HEK293 (cell line): ENCODE results near the gene COPG2.

Experiments used
- GLI2 ChIP-seq: fragments of 450-650 bp; formaldehyde crosslinking; IDR thresholded peaks from 2 replicates; pipeline ENCODE4; 2017; ENCODE audit warnings: missing biosample characterization, missing genetic modification characterization, low read depth, borderline replicate concordance
- OSR2 ChIP-seq: fragments of 450-650 bp; formaldehyde crosslinking; IDR thresholded peaks from 2 replicates; pipeline ENCODE4 v1.5.1; 2016; ENCODE audit warnings: missing biosample characterization, missing genetic modification characterization
- TCF7L2 ChIP-seq: IDR thresholded peaks from 2 replicates; pipeline ENCODE4 v1.6.1; 2011; ENCODE audit warnings: low read depth, mild to moderate bottlenecking, inconsistent platforms, low read length, moderate library complexity, borderline replicate concordance
- ZFP41 ChIP-seq: fragments of 450-650 bp; formaldehyde crosslinking; IDR thresholded peaks from 2 replicates; pipeline ENCODE4 v1.5.1; 2016; ENCODE audit warnings: missing biosample characterization, missing genetic modification characterization, borderline replicate concordance
- ZNF24 ChIP-seq: fragments of 450-650 bp; formaldehyde crosslinking; IDR thresholded peaks from 2 replicates; pipeline ENCODE4 v1.5.1; 2016; ENCODE audit warnings: missing biosample characterization, missing genetic modification characterization
- ZSCAN16 ChIP-seq: fragments of 450-650 bp; formaldehyde crosslinking; IDR thresholded peaks from 2 replicates; pipeline ENCODE4 v1.5.1; 2016; ENCODE audit warnings: missing biosample characterization, missing genetic modification characterization
- TF ChIP-seq, protein P1 (sequence below): sonication (generic); formaldehyde crosslinking; IDR thresholded peaks from 2 replicates; pipeline ENCODE4 v1.8.1; 2022; ENCODE audit warnings: mild to moderate bottlenecking, moderate library complexity, missing genetic modification reagents
- TF ChIP-seq, protein P2 (sequence below): fragments of 450-650 bp; formaldehyde crosslinking; IDR thresholded peaks from 2 replicates; pipeline ENCODE4 v1.5.1; 2016; ENCODE audit warnings: missing biosample characterization, missing genetic modification characterization
- TF ChIP-seq, protein P3 (sequence below): fragments of 450-650 bp; formaldehyde crosslinking; IDR thresholded peaks from 2 replicates; pipeline ENCODE4; 2016; ENCODE audit warnings: missing biosample characterization, missing genetic modification characterization
- TF ChIP-seq, protein P4 (sequence below): fragments of 450-650 bp; formaldehyde crosslinking; IDR thresholded peaks from 2 replicates; pipeline ENCODE4 v1.5.1; 2016; ENCODE audit warnings: missing biosample characterization, missing genetic modification characterization
- TF ChIP-seq, protein P5 (sequence below): fragments of 450-650 bp; formaldehyde crosslinking; IDR thresholded peaks from 2 replicates; pipeline ENCODE4 v1.5.1; 2016; ENCODE audit warnings: missing biosample characterization, missing genetic modification characterization, low read depth
- TF ChIP-seq, protein P6 (sequence below): fragments of 450-650 bp; formaldehyde crosslinking; IDR thresholded peaks from 2 replicates; pipeline ENCODE4 v1.5.1; 2016; ENCODE audit warnings: missing biosample characterization, missing genetic modification characterization
- TF ChIP-seq, protein P7 (sequence below): fragments of 450-650 bp; formaldehyde crosslinking; IDR thresholded peaks from 2 replicates; pipeline ENCODE4 v1.5.0; 2017; ENCODE audit warnings: missing biosample characterization, missing genetic modification characterization, borderline replicate concordance
- TF ChIP-seq, protein P8 (sequence below): fragments of 450-650 bp; formaldehyde crosslinking; IDR thresholded peaks from 2 replicates; pipeline ENCODE4 v1.5.1; 2016; ENCODE audit warnings: missing biosample characterization, missing genetic modification characterization

DNA sequence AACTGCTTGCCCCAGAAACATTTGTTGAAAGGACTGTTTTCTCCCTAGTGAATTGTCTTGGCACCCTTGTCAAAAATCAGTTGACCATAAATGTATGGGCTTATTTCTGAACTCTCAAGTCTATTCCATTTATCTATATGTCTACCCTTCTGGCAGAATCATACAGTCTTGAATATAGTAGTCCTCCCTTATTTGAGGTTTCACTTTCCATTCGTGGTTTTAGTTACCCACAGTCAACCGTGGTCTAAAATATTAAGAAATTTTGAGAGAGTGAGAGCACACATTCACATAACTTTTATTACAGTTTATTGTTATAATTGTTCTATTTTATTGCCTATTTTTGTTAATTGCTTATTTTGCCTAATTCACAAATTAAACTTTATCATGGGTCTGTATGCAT is 210.3 kb downstream of the COPG2 start:
- TF ChIP-seq, protein P1, sequence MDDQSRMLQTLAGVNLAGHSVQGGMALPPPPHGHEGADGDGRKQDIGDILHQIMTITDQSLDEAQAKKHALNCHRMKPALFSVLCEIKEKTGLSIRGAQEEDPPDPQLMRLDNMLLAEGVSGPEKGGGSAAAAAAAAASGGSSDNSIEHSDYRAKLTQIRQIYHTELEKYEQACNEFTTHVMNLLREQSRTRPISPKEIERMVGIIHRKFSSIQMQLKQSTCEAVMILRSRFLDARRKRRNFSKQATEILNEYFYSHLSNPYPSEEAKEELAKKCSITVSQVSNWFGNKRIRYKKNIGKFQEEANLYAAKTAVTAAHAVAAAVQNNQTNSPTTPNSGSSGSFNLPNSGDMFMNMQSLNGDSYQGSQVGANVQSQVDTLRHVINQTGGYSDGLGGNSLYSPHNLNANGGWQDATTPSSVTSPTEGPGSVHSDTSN, result no peak
- TF ChIP-seq ZSCAN16, result no peak
- TF ChIP-seq, protein P2, sequence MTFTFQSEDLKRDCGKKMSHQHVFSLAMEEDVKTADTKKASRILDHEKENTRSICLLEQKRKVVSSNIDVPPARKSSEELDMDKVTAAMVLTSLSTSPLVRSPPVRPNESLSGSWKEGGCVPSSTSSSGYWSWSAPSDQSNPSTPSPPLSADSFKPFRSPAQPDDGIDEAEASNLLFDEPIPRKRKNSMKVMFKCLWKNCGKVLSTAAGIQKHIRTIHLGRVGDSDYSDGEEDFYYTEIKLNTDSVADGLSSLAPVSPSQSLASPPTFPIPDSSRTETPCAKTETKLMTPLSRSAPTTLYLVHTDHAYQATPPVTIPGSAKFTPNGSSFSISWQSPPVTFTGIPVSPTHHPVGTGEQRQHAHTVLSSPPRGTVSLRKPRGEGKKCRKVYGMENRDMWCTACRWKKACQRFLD (tag by site-specific recombination), result no peak
- no peak for TF ChIP-seq GLI2 (tag by site-specific recombination)
- TF ChIP-seq, protein P3, sequence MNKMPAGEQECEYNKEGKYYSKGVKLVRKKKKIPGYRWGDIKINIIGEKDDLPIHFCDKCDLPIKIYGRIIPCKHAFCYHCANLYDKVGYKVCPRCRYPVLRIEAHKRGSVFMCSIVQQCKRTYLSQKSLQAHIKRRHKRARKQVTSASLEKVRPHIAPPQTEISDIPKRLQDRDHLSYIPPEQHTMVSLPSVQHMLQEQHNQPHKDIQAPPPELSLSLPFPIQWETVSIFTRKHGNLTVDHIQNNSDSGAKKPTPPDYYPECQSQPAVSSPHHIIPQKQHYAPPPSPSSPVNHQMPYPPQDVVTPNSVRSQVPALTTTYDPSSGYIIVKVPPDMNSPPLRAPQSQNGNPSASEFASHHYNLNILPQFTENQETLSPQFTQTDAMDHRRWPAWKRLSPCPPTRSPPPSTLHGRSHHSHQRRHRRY (tag by site-specific recombination), result no peak
- TF ChIP-seq, protein P4, sequence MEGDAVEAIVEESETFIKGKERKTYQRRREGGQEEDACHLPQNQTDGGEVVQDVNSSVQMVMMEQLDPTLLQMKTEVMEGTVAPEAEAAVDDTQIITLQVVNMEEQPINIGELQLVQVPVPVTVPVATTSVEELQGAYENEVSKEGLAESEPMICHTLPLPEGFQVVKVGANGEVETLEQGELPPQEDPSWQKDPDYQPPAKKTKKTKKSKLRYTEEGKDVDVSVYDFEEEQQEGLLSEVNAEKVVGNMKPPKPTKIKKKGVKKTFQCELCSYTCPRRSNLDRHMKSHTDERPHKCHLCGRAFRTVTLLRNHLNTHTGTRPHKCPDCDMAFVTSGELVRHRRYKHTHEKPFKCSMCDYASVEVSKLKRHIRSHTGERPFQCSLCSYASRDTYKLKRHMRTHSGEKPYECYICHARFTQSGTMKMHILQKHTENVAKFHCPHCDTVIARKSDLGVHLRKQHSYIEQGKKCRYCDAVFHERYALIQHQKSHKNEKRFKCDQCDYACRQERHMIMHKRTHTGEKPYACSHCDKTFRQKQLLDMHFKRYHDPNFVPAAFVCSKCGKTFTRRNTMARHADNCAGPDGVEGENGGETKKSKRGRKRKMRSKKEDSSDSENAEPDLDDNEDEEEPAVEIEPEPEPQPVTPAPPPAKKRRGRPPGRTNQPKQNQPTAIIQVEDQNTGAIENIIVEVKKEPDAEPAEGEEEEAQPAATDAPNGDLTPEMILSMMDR, result no peak
- no peak for TF ChIP-seq ZNF24 (tag by site-specific recombination)
- TF ChIP-seq, protein P5, sequence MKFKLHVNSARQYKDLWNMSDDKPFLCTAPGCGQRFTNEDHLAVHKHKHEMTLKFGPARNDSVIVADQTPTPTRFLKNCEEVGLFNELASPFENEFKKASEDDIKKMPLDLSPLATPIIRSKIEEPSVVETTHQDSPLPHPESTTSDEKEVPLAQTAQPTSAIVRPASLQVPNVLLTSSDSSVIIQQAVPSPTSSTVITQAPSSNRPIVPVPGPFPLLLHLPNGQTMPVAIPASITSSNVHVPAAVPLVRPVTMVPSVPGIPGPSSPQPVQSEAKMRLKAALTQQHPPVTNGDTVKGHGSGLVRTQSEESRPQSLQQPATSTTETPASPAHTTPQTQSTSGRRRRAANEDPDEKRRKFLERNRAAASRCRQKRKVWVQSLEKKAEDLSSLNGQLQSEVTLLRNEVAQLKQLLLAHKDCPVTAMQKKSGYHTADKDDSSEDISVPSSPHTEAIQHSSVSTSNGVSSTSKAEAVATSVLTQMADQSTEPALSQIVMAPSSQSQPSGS (tag by site-specific recombination), result no peak
- no peak for TF ChIP-seq ZFP41 (tag by site-specific recombination)
- TF ChIP-seq, protein P6, sequence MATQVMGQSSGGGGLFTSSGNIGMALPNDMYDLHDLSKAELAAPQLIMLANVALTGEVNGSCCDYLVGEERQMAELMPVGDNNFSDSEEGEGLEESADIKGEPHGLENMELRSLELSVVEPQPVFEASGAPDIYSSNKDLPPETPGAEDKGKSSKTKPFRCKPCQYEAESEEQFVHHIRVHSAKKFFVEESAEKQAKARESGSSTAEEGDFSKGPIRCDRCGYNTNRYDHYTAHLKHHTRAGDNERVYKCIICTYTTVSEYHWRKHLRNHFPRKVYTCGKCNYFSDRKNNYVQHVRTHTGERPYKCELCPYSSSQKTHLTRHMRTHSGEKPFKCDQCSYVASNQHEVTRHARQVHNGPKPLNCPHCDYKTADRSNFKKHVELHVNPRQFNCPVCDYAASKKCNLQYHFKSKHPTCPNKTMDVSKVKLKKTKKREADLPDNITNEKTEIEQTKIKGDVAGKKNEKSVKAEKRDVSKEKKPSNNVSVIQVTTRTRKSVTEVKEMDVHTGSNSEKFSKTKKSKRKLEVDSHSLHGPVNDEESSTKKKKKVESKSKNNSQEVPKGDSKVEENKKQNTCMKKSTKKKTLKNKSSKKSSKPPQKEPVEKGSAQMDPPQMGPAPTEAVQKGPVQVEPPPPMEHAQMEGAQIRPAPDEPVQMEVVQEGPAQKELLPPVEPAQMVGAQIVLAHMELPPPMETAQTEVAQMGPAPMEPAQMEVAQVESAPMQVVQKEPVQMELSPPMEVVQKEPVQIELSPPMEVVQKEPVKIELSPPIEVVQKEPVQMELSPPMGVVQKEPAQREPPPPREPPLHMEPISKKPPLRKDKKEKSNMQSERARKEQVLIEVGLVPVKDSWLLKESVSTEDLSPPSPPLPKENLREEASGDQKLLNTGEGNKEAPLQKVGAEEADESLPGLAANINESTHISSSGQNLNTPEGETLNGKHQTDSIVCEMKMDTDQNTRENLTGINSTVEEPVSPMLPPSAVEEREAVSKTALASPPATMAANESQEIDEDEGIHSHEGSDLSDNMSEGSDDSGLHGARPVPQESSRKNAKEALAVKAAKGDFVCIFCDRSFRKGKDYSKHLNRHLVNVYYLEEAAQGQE (tag by site-specific recombination), result no peak
- TF ChIP-seq, protein P7, sequence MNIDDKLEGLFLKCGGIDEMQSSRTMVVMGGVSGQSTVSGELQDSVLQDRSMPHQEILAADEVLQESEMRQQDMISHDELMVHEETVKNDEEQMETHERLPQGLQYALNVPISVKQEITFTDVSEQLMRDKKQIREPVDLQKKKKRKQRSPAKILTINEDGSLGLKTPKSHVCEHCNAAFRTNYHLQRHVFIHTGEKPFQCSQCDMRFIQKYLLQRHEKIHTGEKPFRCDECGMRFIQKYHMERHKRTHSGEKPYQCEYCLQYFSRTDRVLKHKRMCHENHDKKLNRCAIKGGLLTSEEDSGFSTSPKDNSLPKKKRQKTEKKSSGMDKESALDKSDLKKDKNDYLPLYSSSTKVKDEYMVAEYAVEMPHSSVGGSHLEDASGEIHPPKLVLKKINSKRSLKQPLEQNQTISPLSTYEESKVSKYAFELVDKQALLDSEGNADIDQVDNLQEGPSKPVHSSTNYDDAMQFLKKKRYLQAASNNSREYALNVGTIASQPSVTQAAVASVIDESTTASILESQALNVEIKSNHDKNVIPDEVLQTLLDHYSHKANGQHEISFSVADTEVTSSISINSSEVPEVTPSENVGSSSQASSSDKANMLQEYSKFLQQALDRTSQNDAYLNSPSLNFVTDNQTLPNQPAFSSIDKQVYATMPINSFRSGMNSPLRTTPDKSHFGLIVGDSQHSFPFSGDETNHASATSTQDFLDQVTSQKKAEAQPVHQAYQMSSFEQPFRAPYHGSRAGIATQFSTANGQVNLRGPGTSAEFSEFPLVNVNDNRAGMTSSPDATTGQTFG (tag by site-specific recombination), result no peak
- TF ChIP-seq TCF7L2, result no peak
- TF ChIP-seq, protein P8, sequence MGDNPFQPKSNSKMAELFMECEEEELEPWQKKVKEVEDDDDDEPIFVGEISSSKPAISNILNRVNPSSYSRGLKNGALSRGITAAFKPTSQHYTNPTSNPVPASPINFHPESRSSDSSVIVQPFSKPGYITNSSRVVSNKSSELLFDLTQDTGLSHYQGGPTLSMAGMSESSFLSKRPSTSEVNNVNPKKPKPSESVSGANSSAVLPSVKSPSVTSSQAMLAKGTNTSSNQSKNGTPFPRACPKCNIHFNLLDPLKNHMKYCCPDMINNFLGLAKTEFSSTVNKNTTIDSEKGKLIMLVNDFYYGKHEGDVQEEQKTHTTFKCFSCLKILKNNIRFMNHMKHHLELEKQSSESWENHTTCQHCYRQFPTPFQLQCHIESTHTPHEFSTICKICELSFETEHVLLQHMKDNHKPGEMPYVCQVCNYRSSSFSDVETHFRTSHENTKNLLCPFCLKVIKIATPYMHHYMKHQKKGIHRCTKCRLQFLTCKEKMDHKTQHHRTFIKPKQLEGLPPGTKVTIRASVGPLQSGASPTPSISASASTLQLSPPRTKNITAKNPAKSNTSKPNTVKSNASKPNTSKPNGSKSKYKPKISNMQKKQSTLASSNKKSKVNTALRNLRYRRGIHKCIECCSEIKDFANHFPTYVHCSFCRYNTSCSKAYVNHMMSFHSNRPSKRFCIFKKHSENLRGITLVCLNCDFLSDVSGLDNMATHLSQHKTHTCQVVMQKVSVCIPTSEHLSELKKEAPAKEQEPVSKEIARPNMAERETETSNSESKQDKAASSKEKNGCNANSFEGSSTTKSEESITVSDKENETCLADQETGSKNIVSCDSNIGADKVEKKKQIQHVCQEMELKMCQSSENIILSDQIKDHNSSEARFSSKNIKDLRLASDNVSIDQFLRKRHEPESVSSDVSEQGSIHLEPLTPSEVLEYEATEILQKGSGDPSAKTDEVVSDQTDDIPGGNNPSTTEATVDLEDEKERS (tag by site-specific recombination), result no peak
- TF ChIP-seq OSR2 (tag by site-specific recombination), result no peak
